Nasal cavity respiratory epithelium epithelial cell of viscerocranial mucosa (primary cell): Measurements from ENCODE around the gene NUTM2A. TPM values are rescaled to one million over a fixed set of nuclear protein-coding genes. Genes with fewer than 3 reads are reported as not detected.

Source experiments
- total RNA-seq: library from RNA; depleted of rRNA; stranded (reverse); fragments of >200 nt; gene quantifications from 2 replicates; pipeline ENCODE4 v1.2.3, GENCODE V29; 2014

The NUTM2A gene, protein sequence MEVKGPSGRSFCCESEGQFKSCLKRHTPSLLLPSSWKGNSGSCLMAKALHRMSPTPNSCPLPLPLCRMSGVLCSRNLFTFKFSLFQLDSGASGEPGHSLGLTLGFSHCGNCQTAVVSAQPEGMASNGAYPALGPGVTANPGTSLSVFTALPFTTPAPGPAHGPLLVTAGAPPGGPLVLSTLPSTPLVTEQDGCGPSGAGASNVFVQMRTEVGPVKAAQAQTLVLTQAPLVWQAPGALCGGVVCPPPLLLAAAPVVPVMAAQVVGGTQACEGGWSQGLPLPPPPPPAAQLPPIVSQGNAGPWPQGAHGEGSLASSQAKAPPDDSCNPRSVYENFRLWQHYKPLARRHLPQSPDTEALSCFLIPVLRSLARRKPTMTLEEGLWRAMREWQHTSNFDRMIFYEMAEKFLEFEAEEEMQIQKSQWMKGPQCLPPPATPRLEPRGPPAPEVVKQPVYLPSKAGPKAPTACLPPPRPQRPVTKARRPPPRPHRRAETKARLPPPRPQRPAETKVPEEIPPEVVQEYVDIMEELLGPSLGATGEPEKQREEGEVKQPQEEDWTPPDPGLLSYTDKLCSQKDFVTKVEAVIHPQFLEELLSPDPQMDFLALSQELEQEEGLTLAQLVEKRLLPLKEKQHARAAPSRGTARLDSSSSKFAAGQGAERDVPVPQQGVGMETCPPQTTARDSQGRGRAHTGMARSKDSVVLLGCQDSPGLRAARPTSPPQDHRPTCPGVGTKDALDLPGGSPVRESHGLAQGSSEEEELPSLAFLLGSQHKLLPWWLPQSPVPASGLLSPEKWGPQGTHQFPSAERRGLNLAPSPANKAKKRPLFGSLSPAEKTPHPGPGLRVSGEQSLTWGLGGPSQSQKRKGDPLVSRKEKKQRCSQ
- 0.68 and 0.71 TPM in 2 replicates for total RNA-seq

DNA sequence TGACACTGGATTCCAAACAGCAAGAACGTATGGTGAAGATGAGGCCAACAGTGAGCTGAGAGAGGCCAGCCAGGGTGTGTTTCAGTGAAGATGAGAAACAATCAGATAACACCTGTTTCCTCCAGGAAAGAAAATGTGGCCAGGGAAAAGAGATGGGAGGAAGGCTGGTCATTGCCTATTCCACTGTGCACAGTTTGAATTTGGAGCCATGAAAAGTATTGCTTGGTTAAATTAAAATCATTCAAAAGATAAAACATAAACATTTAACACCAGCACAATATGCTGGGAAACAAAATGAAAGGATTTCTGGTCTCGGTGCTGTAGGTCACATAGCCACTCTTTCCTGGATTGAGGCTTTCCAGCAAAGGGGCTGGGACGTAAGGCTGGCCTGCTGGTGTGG, at the start of gene NUTM2A:
TSS of gene NUTM2A (plus strand) at position 301 of the 400 bp plus-strand sequence. CDS start 383 bp downstream, outside the sequence.

Other genes starting within 250 kb of the NUTM2A start
- gene FAM25A, start 205.2 kb upstream of the NUTM2A start, total RNA-seq: 342 TPM in 1 of 2 replicates, not detected in the other
- gene GLUD1, start 130.6 kb upstream of the NUTM2A start, total RNA-seq: 129 and 256 TPM in 2 replicates
- 21.1 and 25.3 TPM in 2 replicates for gene SHLD2, start 130.2 kb upstream of the NUTM2A start, total RNA-seq
- 2.1 and 7.5 TPM in 2 replicates for gene NUTM2D, start 132.3 kb downstream of the NUTM2A start, total RNA-seq